ENCODE measurements around the gene CKLF.

Gene CKLF

DNA sequence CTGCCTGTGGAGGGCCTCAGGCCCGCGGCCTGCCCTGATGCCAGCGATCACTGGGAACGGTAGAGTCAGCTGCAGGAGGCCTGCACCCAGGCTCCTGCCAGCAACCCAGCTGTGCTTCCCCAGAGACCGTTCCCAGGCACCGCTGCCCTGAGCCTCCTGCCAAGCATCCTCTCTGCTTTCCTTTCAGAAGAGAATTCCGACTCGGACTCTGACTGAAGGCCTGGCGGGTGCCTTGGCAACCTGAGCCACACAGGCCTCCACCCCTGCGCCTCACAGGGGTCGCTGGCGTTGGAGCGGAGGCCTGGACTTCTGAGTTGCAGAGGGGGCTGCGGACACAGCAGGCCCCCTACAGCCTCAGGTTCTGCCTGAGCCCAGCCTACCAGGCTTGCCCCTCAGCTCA lies 60.0 kb downstream of the CKLF start:
- no peak for DNase-seq (ENCODE audit: low spot score)
- TF ChIP-seq, protein P1, sequence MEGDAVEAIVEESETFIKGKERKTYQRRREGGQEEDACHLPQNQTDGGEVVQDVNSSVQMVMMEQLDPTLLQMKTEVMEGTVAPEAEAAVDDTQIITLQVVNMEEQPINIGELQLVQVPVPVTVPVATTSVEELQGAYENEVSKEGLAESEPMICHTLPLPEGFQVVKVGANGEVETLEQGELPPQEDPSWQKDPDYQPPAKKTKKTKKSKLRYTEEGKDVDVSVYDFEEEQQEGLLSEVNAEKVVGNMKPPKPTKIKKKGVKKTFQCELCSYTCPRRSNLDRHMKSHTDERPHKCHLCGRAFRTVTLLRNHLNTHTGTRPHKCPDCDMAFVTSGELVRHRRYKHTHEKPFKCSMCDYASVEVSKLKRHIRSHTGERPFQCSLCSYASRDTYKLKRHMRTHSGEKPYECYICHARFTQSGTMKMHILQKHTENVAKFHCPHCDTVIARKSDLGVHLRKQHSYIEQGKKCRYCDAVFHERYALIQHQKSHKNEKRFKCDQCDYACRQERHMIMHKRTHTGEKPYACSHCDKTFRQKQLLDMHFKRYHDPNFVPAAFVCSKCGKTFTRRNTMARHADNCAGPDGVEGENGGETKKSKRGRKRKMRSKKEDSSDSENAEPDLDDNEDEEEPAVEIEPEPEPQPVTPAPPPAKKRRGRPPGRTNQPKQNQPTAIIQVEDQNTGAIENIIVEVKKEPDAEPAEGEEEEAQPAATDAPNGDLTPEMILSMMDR (IDR thresholded peaks at IDR 0.05; ENCODE audit: extremely low read depth, missing control alignments) = no peak

DNA sequence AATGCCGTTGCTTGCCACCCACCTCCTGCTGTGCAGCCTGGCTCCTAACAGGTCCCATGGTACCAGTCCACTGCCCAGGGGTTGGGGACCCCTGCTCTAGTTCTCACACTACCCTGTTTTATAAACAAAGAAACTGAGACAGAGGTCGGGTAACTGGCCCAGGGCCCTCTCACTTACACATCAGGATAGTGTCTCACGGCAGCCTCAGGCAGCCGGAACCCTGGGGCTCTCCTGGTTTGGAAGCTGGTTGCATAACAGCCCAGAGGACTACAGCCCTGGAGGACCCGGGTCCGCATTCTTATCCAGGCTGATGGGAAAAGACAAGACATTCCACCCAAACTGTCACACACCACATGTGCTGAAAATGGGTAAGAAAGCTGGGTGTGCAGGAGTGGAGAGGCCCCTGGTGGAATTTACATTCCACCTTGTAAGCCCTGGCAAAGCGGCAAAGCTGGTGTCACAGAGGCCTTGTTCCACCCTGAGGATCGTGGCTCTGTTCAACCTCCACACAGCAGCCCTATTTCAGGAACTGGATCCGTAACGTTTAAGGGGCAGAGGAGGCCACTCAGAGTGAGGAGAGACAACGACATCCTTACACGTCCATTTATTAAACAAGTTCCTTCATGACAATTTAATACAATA lies 61.9 kb downstream of the CKLF start:
- DNase-seq (ENCODE audit: low spot score) = no peak
- TF ChIP-seq, protein P1 (IDR thresholded peaks at IDR 0.05; ENCODE audit: extremely low read depth, missing control alignments) = no peak

Data from GM20000 (cell line).